GM12801 (cell line): ENCODE results near the gene PJVK.

ENCODE experiments used
- CTCF ChIP-seq: IDR thresholded peaks from one replicate; pipeline ENCODE4 v1.5.1; 2011; ENCODE audit warnings: control low read depth; ENCODE audit not compliant: insufficient read length; ENCODE audit errors: extremely low read depth

The PJVK gene

GRCh38 chr2:178449700-178450523 is 1.3 kb upstream of the PJVK start:
- TF ChIP-seq CTCF = no peak

GRCh38 chr2:178450524-178450773 is 729 bp upstream of the PJVK start:
- no peak for TF ChIP-seq CTCF

GRCh38 chr2:178452334-178452733 is 1.2 kb downstream of the PJVK start:
- TF ChIP-seq CTCF = no peak

GRCh38 chr2:178452870-178453269 is 1.7 kb downstream of the PJVK start:
- no peak for TF ChIP-seq CTCF

- TF ChIP-seq CTCF = no peak
Measured at GRCh38 chr2:178455947-178456346, 4.8 kb downstream of the PJVK start.

- no peak for TF ChIP-seq CTCF
Measured at GRCh38 chr2:178457390-178457886, 6.3 kb downstream of the PJVK start.

GRCh38 chr2:178469219-178469849 is 18.2 kb downstream of the PJVK start:
- no peak for TF ChIP-seq CTCF
